Calu3 (cell line): Measurements from ENCODE around the gene QPCT. TPM values are rescaled to one million over a fixed set of nuclear protein-coding genes. Genes with fewer than 3 reads are reported as not detected.

Source experiments
- BruUV-seq: library from RNA; stranded (reverse); fragments of 400-500 nt; replicated peaks from 2 replicates; lab custom pipeline; 2021; lab: Mats Ljungman, UMichigan
- CTCF ChIA-PET: fragments of 300-600 bp; sonication (Branson Sonifier 250); formaldehyde crosslinking; loops from one replicate; lab custom pipeline; 2022; ENCODE audit warnings: antibody characterized with exemption; lab: Charles Lee
- DNase-seq: peaks from one replicate; pipeline ENCODE4 v3.0.0; 2022
- H3K27ac Mint-ChIP-seq: one replicate; pipeline ENCODE4 v1.8.0; 2022; ENCODE audit warnings: mixed read lengths; ENCODE audit not compliant: unreplicated experiment
- H3K27me3 Mint-ChIP-seq: one replicate; pipeline ENCODE4 v1.8.0; 2022; ENCODE audit warnings: mixed read lengths; ENCODE audit not compliant: unreplicated experiment
- H3K36me3 Mint-ChIP-seq: one replicate; pipeline ENCODE4 v1.8.0; 2022; ENCODE audit warnings: mild to moderate bottlenecking, moderate library complexity, mixed read lengths; ENCODE audit not compliant: insufficient read depth, unreplicated experiment
- H3K4me1 Mint-ChIP-seq: one replicate; pipeline ENCODE4 v1.8.0; 2022; ENCODE audit warnings: mild to moderate bottlenecking, low read depth, mixed read lengths; ENCODE audit not compliant: unreplicated experiment
- H3K4me3 Mint-ChIP-seq: one replicate; pipeline ENCODE4 v1.8.0; 2022; ENCODE audit warnings: mild to moderate bottlenecking, low read depth, moderate library complexity, mixed read lengths; ENCODE audit not compliant: unreplicated experiment
- H3K9me3 Mint-ChIP-seq: one replicate; pipeline ENCODE4 v1.8.0; 2022; ENCODE audit warnings: low read depth, mixed read lengths; ENCODE audit not compliant: unreplicated experiment
- CTCF ChIP-seq: fragments of 200-600 bp; IDR thresholded peaks from one replicate; pipeline ENCODE4 v1.8.0; 2022; ENCODE audit warnings: antibody characterized with exemption; ENCODE audit not compliant: unreplicated experiment
- intact Hi-C: fragments of 100-400 bp; cut with micrococcal nuclease; formaldehyde crosslinking; loops from one replicate; pipeline ENCODE4 v1.10.0; 2022; ENCODE audit not compliant: unreplicated experiment
- total RNA-seq: library from RNA; stranded (reverse); gene quantifications from 2 replicates; pipeline ENCODE4 v1.2.3, GENCODE V29; 2022

Gene QPCT
- total RNA-seq, 1 experiment from 2014 or later = 8.9 TPM

GRCh38 chr2:37364351-37364750, 19.9 kb downstream of the QPCT start:
- Mint-ChIP-seq H3K27ac (no peak overlapping the region), H3K4me3 (no peak overlapping the region), H3K36me3 (no peaks in the 10 kb centered on the region), H3K9me3 (no peaks in the 10 kb centered on the region), H3K4me1 (no peaks in the 10 kb centered on the region), H3K27me3 (no peaks in the 10 kb centered on the region)
- no peak for TF ChIP-seq CTCF
- intact Hi-C loops = no loop called here
- BruUV-seq = no TSS peak
- DNase-seq = no peak
- CTCF ChIA-PET = no interaction called here

GRCh38 chr2:37365669-37366068, 21.2 kb downstream of the QPCT start:
- no peaks in the 10 kb centered on the region for H3K27me3 Mint-ChIP-seq
- no peak for DNase-seq
- no peaks in the 10 kb centered on the region for H3K9me3 Mint-ChIP-seq
- H3K4me3 Mint-ChIP-seq = no peak overlapping the region
- H3K27ac Mint-ChIP-seq = no peak overlapping the region
- no peaks in the 10 kb centered on the region for H3K36me3 Mint-ChIP-seq
- no peaks in the 10 kb centered on the region for H3K4me1 Mint-ChIP-seq
- TF ChIP-seq CTCF = no peak
- BruUV-seq = no TSS peak
- intact Hi-C loops = no loop called here
- CTCF ChIA-PET = no interaction called here

- CTCF ChIA-PET = no interaction called here
- no peaks in the 10 kb centered on the region for H3K36me3 Mint-ChIP-seq
- no peaks in the 10 kb centered on the region for H3K9me3 Mint-ChIP-seq
- TF ChIP-seq CTCF = no peak
- no peak overlapping the region for H3K27ac Mint-ChIP-seq
- H3K4me3 Mint-ChIP-seq = no peak overlapping the region
- BruUV-seq = no TSS peak
- no peaks in the 10 kb centered on the region for H3K27me3 Mint-ChIP-seq
- intact Hi-C loops = no loop called here
- no peak for DNase-seq
- no peaks in the 10 kb centered on the region for H3K4me1 Mint-ChIP-seq
Observed at GRCh38 chr2:37366773-37367172, 22.3 kb downstream of the QPCT start.

GRCh38 chr2:37367310-37367709, 22.9 kb downstream of the QPCT start:
- no peak for DNase-seq
- Mint-ChIP-seq H3K9me3 (no peaks in the 10 kb centered on the region), H3K27ac (no peak overlapping the region), H3K4me3 (no peak overlapping the region), H3K27me3 (no peaks in the 10 kb centered on the region), H3K36me3 (no peaks in the 10 kb centered on the region), H3K4me1 (no peaks in the 10 kb centered on the region)
- no TSS peak for BruUV-seq
- intact Hi-C loops = no loop called here
- CTCF ChIA-PET = no interaction called here
- no peak for TF ChIP-seq CTCF
